GM23248 (cell line): Measurements from ENCODE around the gene ACADL. TPM values are rescaled to one million over a fixed set of nuclear protein-coding genes. Genes with fewer than 3 reads are reported as not detected.
"Not testable (repeated sequence)": the region's sequence is repeated elsewhere in the genome, so short reads cannot be mapped to it uniquely, and the experiment has no call there.

ENCODE experiments used
- DNase-seq: peaks from one replicate; pipeline ENCODE4 v3.0.0-alpha.2; 2015
- H2AFZ ChIP-seq: fragments of 200-600 bp; sonication (generic); 2 replicates; pipeline ENCODE4 v1.6.1; 2016; ENCODE audit warnings: antibody characterized with exemption
- H3F3A ChIP-seq: fragments of 200-600 bp; sonication (generic); 2 replicates; pipeline ENCODE4 v1.6.1; 2016; ENCODE audit warnings: mild to moderate bottlenecking, antibody characterized with exemption, mixed run types; ENCODE audit not compliant: insufficient read depth
- H3K27ac ChIP-seq: fragments of 200-600 bp; sonication (generic); 2 replicates; pipeline ENCODE4 v1.5.1; 2016; ENCODE audit warnings: mild to moderate bottlenecking
- H3K27me3 ChIP-seq: fragments of 200-600 bp; sonication (generic); replicated peaks from 2 replicates; pipeline ENCODE4 v1.6.1; 2016; ENCODE audit warnings: mild to moderate bottlenecking; ENCODE audit not compliant: insufficient read depth
- H3K36me3 ChIP-seq: fragments of 200-600 bp; sonication (generic); 2 replicates; pipeline ENCODE4 v1.6.1; 2016; ENCODE audit warnings: low read depth, mild to moderate bottlenecking
- H3K4me1 ChIP-seq: fragments of 200-600 bp; sonication (generic); 2 replicates; pipeline ENCODE4 v1.6.1; 2016; ENCODE audit warnings: mild to moderate bottlenecking; ENCODE audit not compliant: insufficient read depth
- H3K4me2 ChIP-seq: fragments of 200-600 bp; sonication (generic); one replicate; pipeline ENCODE4 v1.6.1; 2016; ENCODE audit warnings: mild to moderate bottlenecking; ENCODE audit not compliant: unreplicated experiment
- H3K4me3 ChIP-seq: fragments of 200-600 bp; sonication (generic); 2 replicates; pipeline ENCODE4 v1.5.1; 2016; ENCODE audit warnings: mild to moderate bottlenecking
- H3K79me2 ChIP-seq: fragments of 200-600 bp; sonication (generic); 2 replicates; pipeline ENCODE4 v1.6.1; 2016; ENCODE audit warnings: mild to moderate bottlenecking; ENCODE audit not compliant: insufficient read depth
- H3K9ac ChIP-seq: fragments of 200-600 bp; sonication (generic); 2 replicates; pipeline ENCODE4 v1.6.1; 2016; ENCODE audit warnings: mild to moderate bottlenecking
- H3K9me2 ChIP-seq: fragments of 200-600 bp; sonication (generic); 2 replicates; pipeline ENCODE4 v1.6.1; 2016; ENCODE audit warnings: mixed run types, mild to moderate bottlenecking, moderate library complexity; ENCODE audit not compliant: insufficient read depth
- H3K9me3 ChIP-seq: fragments of 200-600 bp; sonication (generic); one replicate; pipeline ENCODE4 v1.6.1; 2017; ENCODE audit warnings: low read depth
- H4K20me1 ChIP-seq: fragments of 200-600 bp; sonication (generic); 2 replicates; pipeline ENCODE4 v1.6.0; 2016; ENCODE audit not compliant: insufficient read depth
- EZH2 ChIP-seq: fragments of 200-600 bp; sonication (generic); IDR thresholded peaks from 2 replicates; pipeline ENCODE4 v1.6.1; 2018; ENCODE audit warnings: antibody characterized with exemption, mild to moderate bottlenecking; ENCODE audit not compliant: insufficient read depth, poor library complexity, severe bottlenecking
- EZH2phosphoT487 ChIP-seq: fragments of 200-600 bp; sonication (generic); IDR thresholded peaks from 2 replicates; pipeline ENCODE4 v1.6.1; 2018; ENCODE audit warnings: antibody characterized with exemption, moderate library complexity, mild to moderate bottlenecking, low read depth; ENCODE audit not compliant: insufficient read depth
- WGBS, 2 experiments: methylation state at CpG; one replicate each; pipeline ENCODE4 v1.1.6; 2015 to 2017; ENCODE audit warnings: low lambda C conversion rate in 2 of 2, low coverage in 1 of 2; ENCODE audit errors: missing lambda C conversion rate in 2 of 2; 5-methylcytosine and 5-hydroxymethylcytosine counted together
- in situ Hi-C: fragments of 300-500 bp; cut with MboI; formaldehyde crosslinking; loops from 2 replicates; pipeline ENCODE4 v1.15.0; 2020
- polyA plus RNA-seq: library from polyadenylated mRNA; unstranded; fragments of >200 nt; fragmentation: Nextera tagmentation; extraction: Ambion mirVana; gene quantifications from 2 replicates; pipeline ENCODE4 v1.2.1, GENCODE V29; 2016
- total RNA-seq: library from RNA; depleted of rRNA; stranded (reverse); fragments of >200 nt; shearing (Covaris generic); gene quantifications from 2 replicates; pipeline ENCODE4 v1.2.3, GENCODE V29; 2014

Gene ACADL
- total and polyA plus RNA-seq, 2 experiments from 2014 or later, result not detected

DNA sequence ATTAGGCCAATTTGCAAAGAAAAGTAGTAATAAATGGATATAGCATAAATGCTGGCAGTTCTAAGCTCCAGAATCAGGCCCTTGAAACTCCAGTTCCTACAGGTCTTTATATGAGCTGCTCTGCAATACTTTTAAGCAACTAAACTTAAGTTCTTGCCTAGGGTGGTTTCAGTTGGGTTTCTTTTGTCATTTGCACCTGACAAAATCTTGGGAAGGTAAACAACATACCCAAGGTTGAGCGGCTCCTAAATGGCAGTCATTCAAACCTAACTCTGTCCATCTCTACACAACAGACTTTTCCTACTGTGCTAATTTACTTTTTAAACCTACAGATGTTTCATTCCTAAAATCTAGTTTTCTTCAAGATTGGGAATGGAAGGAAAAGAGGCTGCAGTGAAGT is 44.8 kb downstream of the ACADL start:
- 87 to 91% methylated on average over 1 of the region's 1 CpG for WGBS, 2 experiments
- Histone ChIP-seq H3K79me2 (no peaks in the 10 kb centered on the region), H3K4me2 (no peak overlapping the region), H3K9me3 (no peaks in the 10 kb centered on the region), H2AFZ (no peak overlapping the region), H3K27me3 (peaks cover 4% of the 10 kb centered on the region; the same call in 1 of the 2 replicates), H3K4me1 (no peaks in the 10 kb centered on the region), H3K27ac (no peak overlapping the region), H3K9me2 (no peaks in the 10 kb centered on the region), H3F3A (no peaks in the 10 kb centered on the region), H4K20me1 (no peaks in the 10 kb centered on the region), H3K36me3 (no peaks in the 10 kb centered on the region), H3K9ac (no peak overlapping the region), H3K4me3 (no peak overlapping the region)
- TF ChIP-seq EZH2 (no peak), EZH2phosphoT487 (no peak)
- in situ Hi-C loops, result loop anchor here (25.0 kb wide), 1 partner anchor 1793 kb away; no protein-coding TSS in a partner anchor
- no peak for DNase-seq

DNA sequence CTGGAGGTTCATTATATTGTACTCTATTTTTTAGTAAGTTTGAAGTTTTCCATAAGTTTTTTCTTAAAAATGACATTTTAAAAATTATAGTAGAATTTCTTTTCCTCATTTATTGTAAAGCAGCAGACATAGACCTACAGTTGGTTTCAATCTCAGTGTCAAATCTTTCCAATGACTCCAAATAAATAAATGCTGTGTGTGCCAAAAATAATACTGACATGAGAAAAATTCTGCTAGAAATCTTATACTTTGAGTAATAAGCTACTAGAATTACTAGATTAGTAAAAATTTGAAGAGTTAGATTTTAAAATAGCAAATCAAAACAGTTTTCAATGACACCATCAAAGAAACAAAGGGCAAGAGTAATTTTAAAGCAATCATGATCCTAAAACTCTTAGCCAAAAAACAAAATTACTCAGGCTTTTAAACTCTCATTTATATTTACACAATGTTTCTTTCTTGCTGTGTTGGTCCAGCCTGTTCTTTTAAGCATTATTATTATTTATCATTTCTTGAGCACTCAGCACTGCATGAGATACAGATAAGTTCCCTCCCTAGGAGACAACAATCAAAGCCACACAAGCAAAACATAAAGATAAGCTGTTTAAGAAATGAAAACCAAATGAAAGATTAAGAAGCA is 45.8 kb downstream of the ACADL start:
- TF ChIP-seq EZH2, result no peak
- TF ChIP-seq EZH2phosphoT487, result no peak
- Histone ChIP-seq H3K27me3 (peaks cover 4% of the 10 kb centered on the region; the same call in 1 of the 2 replicates), H2AFZ (no peak overlapping the region), H3K9me3 (no peaks in the 10 kb centered on the region), H3K27ac (no peak overlapping the region), H3F3A (no peaks in the 10 kb centered on the region), H3K36me3 (no peaks in the 10 kb centered on the region), H4K20me1 (no peaks in the 10 kb centered on the region), H3K4me2 (no peak overlapping the region), H3K79me2 (no peaks in the 10 kb centered on the region), H3K9ac (no peak overlapping the region), H3K4me3 (no peak overlapping the region), H3K9me2 (no peaks in the 10 kb centered on the region), H3K4me1 (no peaks in the 10 kb centered on the region)
- DNase-seq, result no peak
- in situ Hi-C loops, result loop anchor here (25.0 kb wide), 1 partner anchor 1792 kb away; no protein-coding TSS in a partner anchor

DNA sequence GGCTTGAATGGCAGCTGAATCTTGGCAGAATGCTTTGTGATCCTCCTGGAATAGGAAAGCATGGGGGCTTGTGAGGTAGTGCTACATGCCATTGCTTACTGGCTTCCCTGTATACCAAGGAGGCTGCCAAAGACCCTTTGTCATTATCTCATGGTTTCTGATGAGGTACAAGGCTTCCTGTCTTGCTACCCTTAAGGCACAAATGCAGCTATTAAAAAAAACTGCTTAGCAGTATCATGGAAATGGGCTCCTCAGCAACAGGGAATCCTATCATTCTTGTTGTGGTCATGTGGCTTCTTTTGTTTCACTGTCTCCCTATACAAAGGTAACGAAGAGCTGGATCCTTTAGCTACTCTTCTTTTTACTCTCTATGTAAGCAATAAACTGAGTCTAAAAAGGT is 47.5 kb downstream of the ACADL start:
- H3K79me2 ChIP-seq, result no peaks in the 10 kb centered on the region
- no peak for TF ChIP-seq EZH2
- no peak for TF ChIP-seq EZH2phosphoT487
- peaks cover 4% of the 10 kb centered on the region; the same call in 1 of the 2 replicates for H3K27me3 ChIP-seq

DNA sequence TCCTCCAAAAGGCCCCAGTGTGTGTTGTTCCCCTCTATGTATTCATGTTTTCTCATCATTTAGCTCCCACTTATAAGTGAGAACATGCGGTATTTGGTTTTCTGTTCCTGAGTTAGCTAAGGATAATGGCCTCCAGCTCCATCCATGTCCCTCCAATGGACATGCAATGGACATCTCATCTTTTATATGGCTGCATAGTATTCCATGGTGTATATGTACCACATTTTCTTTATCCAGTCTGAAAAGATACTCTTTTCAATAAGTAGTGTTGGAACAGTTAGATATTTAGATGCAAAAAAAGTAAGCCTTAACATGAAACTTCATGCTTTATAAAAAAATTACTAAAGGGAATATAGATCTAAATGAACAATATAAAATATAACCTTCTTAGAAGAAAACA is 48.1 kb downstream of the ACADL start:
- H3K9me2 ChIP-seq, H3K27ac ChIP-seq, H3K4me1 ChIP-seq, H3K27me3 ChIP-seq, H3K9ac ChIP-seq, H3K36me3 ChIP-seq, H3K79me2 ChIP-seq, DNase-seq, H2AFZ ChIP-seq, H3F3A ChIP-seq, H4K20me1 ChIP-seq, H3K4me2 ChIP-seq, H3K9me3 ChIP-seq, H3K4me3 ChIP-seq: not testable (repeated sequence)
- in situ Hi-C loops, result loop anchor here (25.0 kb wide), 1 partner anchor 1790 kb away; no protein-coding TSS in a partner anchor
- WGBS, 2 experiments, result 77 to 80% methylated on average over 1 of the region's 1 CpG

More for the DNA sequence above, 47.5 kb downstream of the ACADL start:
- Histone ChIP-seq H2AFZ (no peak overlapping the region), H3K27ac (no peak overlapping the region), H3K9me3 (no peaks in the 10 kb centered on the region), H3K9ac (no peak overlapping the region), H3K4me1 (no peaks in the 10 kb centered on the region; the same call in 1 of the 2 replicates), H3K9me2 (no peaks in the 10 kb centered on the region), H3F3A (no peaks in the 10 kb centered on the region), H4K20me1 (no peaks in the 10 kb centered on the region), H3K4me2 (no peak overlapping the region), H3K4me3 (no peak overlapping the region), H3K36me3 (no peaks in the 10 kb centered on the region)
- in situ Hi-C loops, result loop anchor here (25.0 kb wide), 1 partner anchor 1790 kb away; no protein-coding TSS in a partner anchor
- DNase-seq, result no peak
- WGBS, 2 experiments, result 30 to 42% methylated on average over 1 of the region's 1 CpG

DNA sequence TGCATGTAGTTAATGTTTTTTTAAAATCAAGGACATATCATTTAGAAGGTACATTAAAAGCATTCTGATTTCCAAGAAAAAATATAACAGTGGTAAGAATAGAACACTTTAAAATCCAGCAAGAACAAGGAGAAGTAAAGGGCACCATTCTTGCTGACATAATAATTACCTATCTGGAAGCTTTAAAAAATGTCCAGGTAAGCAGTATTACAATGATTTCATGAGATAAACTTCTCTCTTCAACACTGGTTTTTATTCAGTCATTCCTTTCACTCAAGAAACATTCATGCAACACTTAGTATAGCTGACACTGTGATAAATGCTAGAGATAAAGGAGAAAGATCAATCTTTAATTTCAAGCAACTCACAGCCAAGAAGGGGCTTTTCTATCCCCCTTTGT is 51.2 kb downstream of the ACADL start:
- in situ Hi-C loops, result no loop called here
- TF ChIP-seq EZH2 (no peak), EZH2phosphoT487 (no peak)
- H3K27ac ChIP-seq, result no peak overlapping the region

More for the DNA sequence above, 51.2 kb downstream of the ACADL start:
- Histone ChIP-seq H3K4me3 (no peak overlapping the region), H3F3A (peaks cover 24% of the 10 kb centered on the region), H3K36me3 (no peaks in the 10 kb centered on the region), H3K9me2 (no peaks in the 10 kb centered on the region), H3K9me3 (no peaks in the 10 kb centered on the region), H3K4me1 (peaks cover under 1% of the 10 kb centered on the region), H3K9ac (no peak overlapping the region), H3K27me3 (peaks cover 2% of the 10 kb centered on the region; the same call in 1 of the 2 replicates), H2AFZ (no peak overlapping the region), H4K20me1 (no peaks in the 10 kb centered on the region), H3K79me2 (peaks cover 1% of the 10 kb centered on the region), H3K4me2 (no peak overlapping the region)
- DNase-seq, result no peak
